ENCODE data around the gene FAM240B. TPM values are rescaled to one million over a fixed set of nuclear protein-coding genes. Genes with fewer than 3 reads are reported as not detected.

FAM240B gene
- total and polyA plus RNA-seq, 2 of the 4 experiments (the other 2 are of a cell fraction), result not detected

- no peaks in the 10 kb centered on the region for H3K36me3 ChIP-seq (ENCODE audit: control insufficient read depth, insufficient read depth, low read length)
- H3K4me1 ChIP-seq (ENCODE audit: control insufficient read depth, insufficient read depth, low read length), result no peaks in the 10 kb centered on the region
- no peak overlapping the region for H3K23ac ChIP-seq (ENCODE audit: low read depth, low read length)
- no peak overlapping the region for H4K5ac ChIP-seq (ENCODE audit: low read depth, low read length)
- no peak overlapping the region for H2BK20ac ChIP-seq (ENCODE audit: low read depth, low read length)
- no peak overlapping the region for H3K27ac ChIP-seq (ENCODE audit: insufficient read depth, low read length)
- no peak overlapping the region for H2AK5ac ChIP-seq (ENCODE audit: low read depth, low read length)
- H4K20me1 ChIP-seq (ENCODE audit: insufficient read depth, low read length), result no peaks in the 10 kb centered on the region
- POLR2A ChIA-PET (ENCODE audit: unreplicated experiment), result no interaction called here
- TF ChIP-seq MXI1 (IDR thresholded peaks at IDR 0.05; ENCODE audit: borderline replicate concordance, low read depth, low read length), result no peak
- no peak for TF ChIP-seq CTCF (conservative IDR thresholded peaks at IDR 0.05; ENCODE audit: low read depth, low read length)
- no peak for TF ChIP-seq RAD21 (IDR thresholded peaks at IDR 0.05; ENCODE audit: low read length)
- no peak for TF ChIP-seq RFX5 (IDR thresholded peaks at IDR 0.05; ENCODE audit: low read depth, low read length)
- TF ChIP-seq FOS (IDR thresholded peaks at IDR 0.05; ENCODE audit: low read depth, low read length), result no peak
- no peak for TF ChIP-seq RCOR1 (IDR thresholded peaks at IDR 0.05; ENCODE audit: insufficient replicate concordance, low read length)
- no peak for TF ChIP-seq CHD1 (IDR thresholded peaks at IDR 0.05; ENCODE audit: low read depth, low read length)
- no peak for TF ChIP-seq ELK1 (IDR thresholded peaks at IDR 0.05; ENCODE audit: borderline replicate concordance, low read depth, low read length)
- TF ChIP-seq BHLHE40 (IDR thresholded peaks at IDR 0.05; ENCODE audit: low read depth, low read length), result no peak
- no peak for TF ChIP-seq MAZ (IDR thresholded peaks at IDR 0.05; ENCODE audit: borderline replicate concordance, low read depth, low read length)
- TF ChIP-seq SMC3 (IDR thresholded peaks at IDR 0.05; ENCODE audit: low read depth, low read length), result no peak
- H4K91ac ChIP-seq (ENCODE audit: insufficient read depth, low read depth, low read length), result no peak overlapping the region
- H2AK9ac ChIP-seq (replicated peaks; ENCODE audit: low read depth, low read length, poor library complexity), result no peak overlapping the region
- no TSS peak for BruUV-seq (replicated peaks)
- H3K79me1 ChIP-seq (ENCODE audit: low read depth in 1 of 2, low read length in 2 of 2), result no peaks in the 10 kb centered on the region
- WGBS, 2 experiments (ENCODE audit: extremely low coverage in 2 of 2, insufficient read length in 1 of 2), result 0% methylated on average over 1 of the region's 3 CpGs; no CpG with 5 or more reads in 1 of the 2 experiments
- no peaks in the 10 kb centered on the region for H3K27me3 ChIP-seq (ENCODE audit: control insufficient read depth, insufficient read depth, low read length)
- H2BK5ac ChIP-seq (ENCODE audit: low read depth, low read length, poor library complexity, severe bottlenecking), result no peak overlapping the region
- intact Hi-C loops (cut with micrococcal nuclease) (no loop called here), dilution Hi-C loops (cut with HindIII; ENCODE audit: low sequenced_read_pairs, unreplicated experiment) (no loop called here), in situ Hi-C loops (cut with MboI; ENCODE audit: low sequenced_read_pairs) (no loop called here)
- no peak overlapping the region for H3K9ac ChIP-seq (ENCODE audit: low read depth, low read length)
- no peak overlapping the region for H2BK15ac ChIP-seq (ENCODE audit: low read depth, low read length)
- H3K4me3 ChIP-seq (ENCODE audit: insufficient read depth, low read depth, low read length), result no peak overlapping the region
- peaks cover 2% of the 10 kb centered on the region; the same call in 1 of the 2 replicates for H3K9me3 ChIP-seq (ENCODE audit: control insufficient read depth, insufficient read depth, low read length)
- H3K56ac ChIP-seq (ENCODE audit: extremely low read depth, insufficient read depth, low read length), result no peak overlapping the region
- H3K14ac ChIP-seq (replicated peaks; ENCODE audit: low read depth, low read length), result no peak overlapping the region
- H2AFZ ChIP-seq (replicated peaks; ENCODE audit: low read length, poor library complexity), result no peak overlapping the region
- H3K4me2 ChIP-seq (ENCODE audit: low read depth, low read length), result no peak overlapping the region
- DNase-seq, result no peak
- no peak overlapping the region for H3K4ac ChIP-seq (ENCODE audit: low read depth, low read length)
- no peak overlapping the region for H4K8ac ChIP-seq (ENCODE audit: low read depth in 2 of 2, low read length in 2 of 2)
- no peaks in the 10 kb centered on the region for H3K9me1 ChIP-seq (ENCODE audit: insufficient read depth, low read length)
- CTCF ChIA-PET, result no interaction called here
- ATAC-seq (ENCODE audit: low read depth), result no peak
- H2BK120ac ChIP-seq (ENCODE audit: low read depth, low read length), result no peak overlapping the region
- H3K18ac ChIP-seq (ENCODE audit: low read depth, low read length), result no peak overlapping the region
Measured at GRCh38 chr9:38761339-38761738, 41.4 kb upstream of the FAM240B start.
